RWPE2 (cell line): ENCODE data around the gene PCGF3.
"Not testable (repeated sequence)": the region's sequence is repeated elsewhere in the genome, so short reads cannot be mapped to it uniquely, and the experiment has no call there.

Experiments
- ATAC-seq: fragments of 200-7000 bp; cut with Tn5 transposase; 3 replicates; pipeline ENCODE4 v1.9.1; 2021; ENCODE audit warnings: low read depth
- DNase-seq: peaks from one replicate; pipeline ENCODE4 v3.0.0-alpha.2; 2020; ENCODE audit warnings: low spot score
- H3K27ac ChIP-seq: fragments of 450-650 bp; 2 replicates; pipeline ENCODE4 v1.5.1; 2017; ENCODE audit warnings: mild to moderate bottlenecking; ENCODE audit not compliant: poor library complexity, severe bottlenecking
- H3K27me3 ChIP-seq: fragments of 250-450 bp; sonication (Bioruptor Pico); 2 replicates; pipeline ENCODE4 v1.5.1; 2021; ENCODE audit warnings: mild to moderate bottlenecking, moderate library complexity; ENCODE audit not compliant: insufficient read depth, poor library complexity, severe bottlenecking
- H3K36me3 ChIP-seq: fragments of 250-450 bp; sonication (Bioruptor Pico); 2 replicates; pipeline ENCODE4 v1.5.1; 2020; ENCODE audit warnings: low read depth, mild to moderate bottlenecking, moderate library complexity
- H3K4me1 ChIP-seq: fragments of 250-450 bp; sonication (Bioruptor Pico); 2 replicates; pipeline ENCODE4 v1.5.1; 2021; ENCODE audit warnings: mild to moderate bottlenecking, moderate library complexity; ENCODE audit not compliant: insufficient read depth, poor library complexity, severe bottlenecking
- H3K4me3 ChIP-seq: fragments of 250-450 bp; sonication (Bioruptor Pico); 2 replicates; pipeline ENCODE4 v1.5.1; 2021; ENCODE audit warnings: mild to moderate bottlenecking, moderate library complexity; ENCODE audit not compliant: severe bottlenecking
- H3K9me3 ChIP-seq: fragments of 250-450 bp; sonication (Bioruptor Pico); 2 replicates; pipeline ENCODE4 v1.5.1; 2021; ENCODE audit warnings: mild to moderate bottlenecking, moderate library complexity; ENCODE audit not compliant: severe bottlenecking
- CTCF ChIP-seq: fragments of 450-650 bp; IDR thresholded peaks from one replicate; pipeline ENCODE4 v1.5.1; 2017; ENCODE audit warnings: mild to moderate bottlenecking, moderate library complexity; ENCODE audit not compliant: poor library complexity, severe bottlenecking

Gene PCGF3

GRCh38 chr4:727576-727975 lies 21.9 kb downstream of the PCGF3 start:
- DNase-seq (no peak), ATAC-seq (no peak)
- Histone ChIP-seq H3K9me3 (no peaks in the 10 kb centered on the region), H3K27ac (no peak overlapping the region), H3K36me3 (peaks cover 12% of the 10 kb centered on the region), H3K4me3 (no peak overlapping the region), H3K27me3 (no peaks in the 10 kb centered on the region), H3K4me1 (no peaks in the 10 kb centered on the region)
- TF ChIP-seq CTCF: no peak

GRCh38 chr4:729336-730315 lies 24.0 kb downstream of the PCGF3 start:
- H3K27ac ChIP-seq: no peak overlapping the region
- no peaks in the 10 kb centered on the region for H3K27me3 ChIP-seq
- H3K4me1 ChIP-seq: no peaks in the 10 kb centered on the region
- no peak for TF ChIP-seq CTCF
- DNase-seq (no peak), ATAC-seq (no peak)
- peaks cover 27% of the 10 kb centered on the region for H3K36me3 ChIP-seq
- no peaks in the 10 kb centered on the region for H3K9me3 ChIP-seq
- H3K4me3 ChIP-seq: no peak overlapping the region

- H3K4me1 ChIP-seq: no peaks in the 10 kb centered on the region
- DNase-seq (no peak), ATAC-seq (no peak)
- no peak overlapping the region for H3K4me3 ChIP-seq
- H3K9me3 ChIP-seq: no peaks in the 10 kb centered on the region
- peaks cover 36% of the 10 kb centered on the region for H3K36me3 ChIP-seq
- no peak overlapping the region for H3K27ac ChIP-seq
- no peaks in the 10 kb centered on the region for H3K27me3 ChIP-seq
- no peak for TF ChIP-seq CTCF
Observed at GRCh38 chr4:730511-730910, 24.9 kb downstream of the PCGF3 start.

GRCh38 chr4:730946-731904 lies 25.6 kb downstream of the PCGF3 start:
- not testable (repeated sequence) for H3K27me3 ChIP-seq, H3K4me1 ChIP-seq, H3K4me3 ChIP-seq, H3K27ac ChIP-seq, DNase-seq, ATAC-seq, H3K9me3 ChIP-seq
- H3K36me3 ChIP-seq: peaks cover 42% of the 10 kb centered on the region

- ATAC-seq, H3K4me1 ChIP-seq, H3K9me3 ChIP-seq, H3K4me3 ChIP-seq, H3K27me3 ChIP-seq, H3K27ac ChIP-seq: not testable (repeated sequence)
- peak; percentile 36 for DNase-seq
- H3K36me3 ChIP-seq: peaks cover 42% of the 10 kb centered on the region
Observed at GRCh38 chr4:731954-732353, 26.3 kb downstream of the PCGF3 start.
